NCI-H2171 (cell line): ENCODE data around the gene DFFB.

Source experiments
- DNase-seq: peaks from one replicate; lab custom pipeline; 2025; lab: John Stamatoyannopoulos, UW

Gene DFFB

GRCh38 chr1:3926956-3927355 is 69.7 kb downstream of the DFFB start:
- no peak for DNase-seq

DNA sequence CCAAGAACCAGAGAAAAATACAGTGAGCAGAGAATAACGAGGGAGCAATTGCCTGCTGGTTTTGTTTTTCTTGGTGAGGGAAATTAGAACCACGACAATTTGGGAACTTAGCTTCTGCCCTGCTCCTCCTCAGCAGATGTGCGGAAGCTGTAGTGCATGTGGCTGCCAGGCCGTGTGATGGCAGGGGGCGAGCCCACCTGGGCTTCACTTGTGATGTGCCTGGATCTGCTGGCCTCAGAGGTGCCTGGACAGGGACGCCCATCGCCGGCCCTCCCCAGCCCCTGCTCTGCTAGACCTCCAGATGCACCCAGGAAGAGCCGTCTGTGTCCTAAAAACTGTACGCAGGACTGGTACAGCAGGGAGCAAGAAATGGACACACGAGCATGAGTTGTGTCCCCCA is 71.3 kb downstream of the DFFB start:
- DNase-seq: peak; percentile 47

- DNase-seq: no peak
Observed at GRCh38 chr1:3929126-3929525, 71.8 kb downstream of the DFFB start.

GRCh38 chr1:3930301-3931006 is 73.2 kb downstream of the DFFB start:
- DNase-seq: no peak

DNA sequence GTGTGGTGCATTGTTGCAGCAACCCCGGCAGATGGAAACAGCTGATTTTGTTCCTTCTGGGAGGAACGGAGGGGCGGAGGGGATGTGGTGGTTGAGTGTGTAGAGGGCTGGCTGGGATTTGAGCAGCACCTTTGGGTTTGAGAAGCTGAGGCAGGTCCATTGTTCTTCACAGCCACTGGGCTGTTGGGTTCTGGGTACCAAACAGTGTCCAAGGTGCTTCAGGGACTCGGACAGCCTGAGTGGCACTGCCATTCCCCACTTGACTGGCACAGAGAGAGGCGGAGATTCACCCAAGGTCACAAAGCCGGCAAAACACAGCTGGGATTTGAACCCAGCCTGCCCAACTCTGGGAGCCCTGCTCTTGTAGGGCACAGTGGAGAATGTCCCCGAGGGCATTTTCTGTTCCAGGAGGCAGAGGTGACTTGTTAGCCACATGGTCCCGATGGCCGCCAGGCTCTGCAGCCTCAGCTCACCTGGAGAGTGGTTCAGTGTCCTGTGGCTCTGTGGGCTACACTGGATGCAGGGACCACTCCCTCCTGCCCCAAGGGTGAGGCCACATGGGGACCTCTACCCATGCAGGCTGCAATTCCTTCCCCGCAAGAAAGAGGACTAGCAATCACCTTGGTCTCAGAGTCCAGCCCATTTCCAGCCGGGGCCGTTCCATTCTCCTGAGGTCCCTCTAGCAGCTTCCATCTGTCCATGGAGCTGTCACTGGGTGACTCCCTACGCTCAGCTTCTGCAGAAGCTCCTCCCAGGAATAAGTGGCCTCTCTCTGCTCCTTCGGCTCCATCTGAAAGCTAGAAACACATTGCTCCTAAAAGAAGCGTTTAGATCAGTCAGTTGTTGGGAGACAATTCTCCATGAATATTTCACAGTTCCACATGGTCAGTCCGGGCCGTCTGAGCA is 74.0 kb downstream of the DFFB start:
- DNase-seq: no peak

- no peak for DNase-seq
Observed at GRCh38 chr1:3932156-3932919, 75.1 kb downstream of the DFFB start.
